ENCODE results near the gene RIC8B. TPM values are rescaled to one million over a fixed set of nuclear protein-coding genes. Genes with fewer than 3 reads are reported as not detected.

The RIC8B gene
- total RNA-seq, 1 experiment from 2014 or later, result 14.9 TPM

- Histone ChIP-seq H3K9me2 (ENCODE audit: insufficient read depth) (no peaks in the 10 kb centered on the region), H3K9me3 (ENCODE audit: insufficient read depth, low read depth) (no peaks in the 10 kb centered on the region), H3K36me3 (ENCODE audit: low read depth) (peaks cover 7% of the 10 kb centered on the region; the same call in 1 of the 2 replicates), H2AFZ (no peak overlapping the region), H3K4me1 (replicated peaks; ENCODE audit: insufficient read depth) (peaks cover 28% of the 10 kb centered on the region), H3K4me3 (no peak overlapping the region), H3F3A (ENCODE audit: insufficient read depth, low read depth) (peaks cover 9% of the 10 kb centered on the region; the same call in 1 of the 2 replicates), H3K27me3 (ENCODE audit: insufficient read depth, low read depth) (no peaks in the 10 kb centered on the region), H3K79me2 (ENCODE audit: low read depth) (peaks cover 33% of the 10 kb centered on the region), H4K20me1 (ENCODE audit: insufficient read depth) (no peaks in the 10 kb centered on the region), H3K4me2 (no peak overlapping the region), H3K27ac (no peak overlapping the region)
- BruUV-seq (replicated peaks), result no TSS peak
- TF ChIP-seq CTCF (conservative IDR thresholded peaks at IDR 0.05), result no peak
- TF ChIP-seq EZH2 (IDR thresholded peaks at IDR 0.05; ENCODE audit: low read depth), result no peak
- ChIA-PET CTCF (no interaction called here), POLR2A (ENCODE audit: unreplicated experiment) (no interaction called here)
- DNase-seq, result no peak
- intact Hi-C loops (cut with micrococcal nuclease; ENCODE audit: unreplicated experiment), result no loop called here
Measured at GRCh38 chr12:106782619-106783018, 8.1 kb downstream of the RIC8B start.

DNA sequence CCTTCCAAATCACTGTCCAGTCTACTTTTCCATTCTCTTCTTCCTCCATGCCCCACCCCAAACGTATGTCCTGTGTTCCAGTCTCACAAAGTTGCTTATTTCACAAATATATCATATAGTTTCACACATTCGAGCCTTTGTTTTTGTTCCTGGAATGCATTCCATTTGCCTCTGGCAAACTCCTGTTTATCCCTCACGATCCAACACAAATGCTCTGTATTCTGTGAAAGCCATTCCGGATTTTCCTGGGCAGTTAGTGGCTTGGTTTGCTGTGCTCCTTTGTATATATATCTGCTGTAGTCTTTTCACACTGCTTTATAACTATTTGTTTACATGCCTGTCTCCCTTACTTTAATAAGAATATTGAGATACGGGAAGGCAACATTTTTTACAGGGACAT, 9.0 kb downstream of the RIC8B start:
- no TSS peak for BruUV-seq (replicated peaks)

GRCh38 chr12:106790020-106790419, 15.5 kb downstream of the RIC8B start:
- Histone ChIP-seq H3K9me2 (ENCODE audit: insufficient read depth) (no peaks in the 10 kb centered on the region), H2AFZ (no peak overlapping the region), H3F3A (ENCODE audit: insufficient read depth, low read depth) (no peaks in the 10 kb centered on the region), H3K4me3 (no peak overlapping the region), H3K27me3 (ENCODE audit: insufficient read depth, low read depth) (no peaks in the 10 kb centered on the region), H3K9me3 (ENCODE audit: insufficient read depth, low read depth) (no peaks in the 10 kb centered on the region; the same call in 1 of the 2 replicates), H3K79me2 (ENCODE audit: low read depth) (no peaks in the 10 kb centered on the region), H3K36me3 (ENCODE audit: low read depth) (no peaks in the 10 kb centered on the region), H3K4me1 (replicated peaks; ENCODE audit: insufficient read depth) (no peaks in the 10 kb centered on the region), H4K20me1 (ENCODE audit: insufficient read depth) (no peaks in the 10 kb centered on the region), H3K27ac (no peak overlapping the region), H3K4me2 (no peak overlapping the region)
- no peak; the same call in 1 of the 2 replicates for TF ChIP-seq CTCF (conservative IDR thresholded peaks at IDR 0.05)
- TF ChIP-seq EZH2 (IDR thresholded peaks at IDR 0.05; ENCODE audit: low read depth), result no peak
- DNase-seq, result no peak
- intact Hi-C loops (cut with micrococcal nuclease; ENCODE audit: unreplicated experiment), result no loop called here
- BruUV-seq (replicated peaks), result no TSS peak
- ChIA-PET CTCF (no interaction called here), POLR2A (ENCODE audit: unreplicated experiment) (no interaction called here)

More for the DNA sequence above, 9.0 kb downstream of the RIC8B start:
- ChIA-PET CTCF (no interaction called here), POLR2A (ENCODE audit: unreplicated experiment) (no interaction called here)
- Histone ChIP-seq H3K79me2 (ENCODE audit: low read depth) (peaks cover 27% of the 10 kb centered on the region), H3K9me3 (ENCODE audit: insufficient read depth, low read depth) (no peaks in the 10 kb centered on the region), H4K20me1 (ENCODE audit: insufficient read depth) (no peaks in the 10 kb centered on the region), H3F3A (ENCODE audit: insufficient read depth, low read depth) (peaks cover 9% of the 10 kb centered on the region; the same call in 1 of the 2 replicates), H3K36me3 (ENCODE audit: low read depth) (peaks cover 7% of the 10 kb centered on the region; the same call in 1 of the 2 replicates), H3K9me2 (ENCODE audit: insufficient read depth) (no peaks in the 10 kb centered on the region), H3K4me2 (no peak overlapping the region), H3K27ac (no peak overlapping the region), H3K4me1 (replicated peaks; ENCODE audit: insufficient read depth) (peaks cover 23% of the 10 kb centered on the region), H3K27me3 (ENCODE audit: insufficient read depth, low read depth) (no peaks in the 10 kb centered on the region), H2AFZ (no peak overlapping the region), H3K4me3 (no peak overlapping the region)
- intact Hi-C loops (cut with micrococcal nuclease; ENCODE audit: unreplicated experiment), result no loop called here
- TF ChIP-seq EZH2 (IDR thresholded peaks at IDR 0.05; ENCODE audit: low read depth) (no peak), CTCF (conservative IDR thresholded peaks at IDR 0.05) (no peak)
- no peak for DNase-seq
